SK-N-SH (cell line): ENCODE results near the gene NFIA.

Experiments
- CHD2 ChIP-seq: fragments of 150-350 bp; IDR thresholded peaks from 2 replicates; pipeline ENCODE4 v1.6.1; 2018; ENCODE audit warnings: low read length; ENCODE audit not compliant: partially characterized antibody
- CTCF ChIP-seq: fragments of 200-600 bp; sonication (generic); IDR thresholded peaks from 2 replicates; pipeline ENCODE4 v1.6.1; 2017; ENCODE audit warnings: antibody characterized with exemption, mild to moderate bottlenecking, moderate library complexity
- EP300 ChIP-seq, 2 experiments: IDR thresholded peaks; 2 replicates each; pipeline versions ENCODE4 v1.4.0 to v1.6.1; 2012; ENCODE audit warnings: borderline replicate concordance in 1 of 2, low read depth in 1 of 2, low read length in 1 of 2
- PBX3 ChIP-seq: IDR thresholded peaks from 2 replicates; pipeline ENCODE4; 2012
- POLR2AphosphoS5 ChIP-seq: IDR thresholded peaks from 2 replicates; pipeline ENCODE4 v1.6.1; 2012; ENCODE audit warnings: low read depth, low read length
- SMC3 ChIP-seq: IDR thresholded peaks from 2 replicates; pipeline ENCODE4 v1.6.1; 2012; ENCODE audit warnings: low read depth, low read length, improper control_type of control experiment
- TAF1 ChIP-seq: IDR thresholded peaks from 2 replicates; pipeline ENCODE4 v1.6.1; 2012; ENCODE audit warnings: low read depth, mild to moderate bottlenecking, low read length, moderate library complexity, borderline replicate concordance
- USF2 ChIP-seq: fragments of 150-350 bp; IDR thresholded peaks from 2 replicates; pipeline ENCODE4 v1.6.1; 2017; ENCODE audit warnings: antibody characterized with exemption, low read length, low read depth, borderline replicate concordance

GRCh38 chr1:61504305-61504704 is 421.9 kb downstream of the NFIA start:
- TF ChIP-seq TAF1 (no peak), CTCF (no peak), SMC3 (no peak), EP300 (IDR thresholded peaks at IDR 0.05; ENCODE audit: borderline replicate concordance in 1 of 2, low read depth in 1 of 2, low read length in 1 of 2) (no peak), USF2 (no peak), CHD2 (no peak), POLR2AphosphoS5 (no peak), PBX3 (no peak)
